Germinal center (tissue), 1 donor: ENCODE results near the gene PARP6.

ENCODE experiments used
- DNase-seq: peaks from one replicate; pipeline ENCODE4 v3.0.0; 2012; ENCODE audit warnings: mixed read lengths, low spot score

The PARP6 gene, protein sequence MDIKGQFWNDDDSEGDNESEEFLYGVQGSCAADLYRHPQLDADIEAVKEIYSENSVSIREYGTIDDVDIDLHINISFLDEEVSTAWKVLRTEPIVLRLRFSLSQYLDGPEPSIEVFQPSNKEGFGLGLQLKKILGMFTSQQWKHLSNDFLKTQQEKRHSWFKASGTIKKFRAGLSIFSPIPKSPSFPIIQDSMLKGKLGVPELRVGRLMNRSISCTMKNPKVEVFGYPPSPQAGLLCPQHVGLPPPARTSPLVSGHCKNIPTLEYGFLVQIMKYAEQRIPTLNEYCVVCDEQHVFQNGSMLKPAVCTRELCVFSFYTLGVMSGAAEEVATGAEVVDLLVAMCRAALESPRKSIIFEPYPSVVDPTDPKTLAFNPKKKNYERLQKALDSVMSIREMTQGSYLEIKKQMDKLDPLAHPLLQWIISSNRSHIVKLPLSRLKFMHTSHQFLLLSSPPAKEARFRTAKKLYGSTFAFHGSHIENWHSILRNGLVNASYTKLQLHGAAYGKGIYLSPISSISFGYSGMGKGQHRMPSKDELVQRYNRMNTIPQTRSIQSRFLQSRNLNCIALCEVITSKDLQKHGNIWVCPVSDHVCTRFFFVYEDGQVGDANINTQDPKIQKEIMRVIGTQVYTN

DNA sequence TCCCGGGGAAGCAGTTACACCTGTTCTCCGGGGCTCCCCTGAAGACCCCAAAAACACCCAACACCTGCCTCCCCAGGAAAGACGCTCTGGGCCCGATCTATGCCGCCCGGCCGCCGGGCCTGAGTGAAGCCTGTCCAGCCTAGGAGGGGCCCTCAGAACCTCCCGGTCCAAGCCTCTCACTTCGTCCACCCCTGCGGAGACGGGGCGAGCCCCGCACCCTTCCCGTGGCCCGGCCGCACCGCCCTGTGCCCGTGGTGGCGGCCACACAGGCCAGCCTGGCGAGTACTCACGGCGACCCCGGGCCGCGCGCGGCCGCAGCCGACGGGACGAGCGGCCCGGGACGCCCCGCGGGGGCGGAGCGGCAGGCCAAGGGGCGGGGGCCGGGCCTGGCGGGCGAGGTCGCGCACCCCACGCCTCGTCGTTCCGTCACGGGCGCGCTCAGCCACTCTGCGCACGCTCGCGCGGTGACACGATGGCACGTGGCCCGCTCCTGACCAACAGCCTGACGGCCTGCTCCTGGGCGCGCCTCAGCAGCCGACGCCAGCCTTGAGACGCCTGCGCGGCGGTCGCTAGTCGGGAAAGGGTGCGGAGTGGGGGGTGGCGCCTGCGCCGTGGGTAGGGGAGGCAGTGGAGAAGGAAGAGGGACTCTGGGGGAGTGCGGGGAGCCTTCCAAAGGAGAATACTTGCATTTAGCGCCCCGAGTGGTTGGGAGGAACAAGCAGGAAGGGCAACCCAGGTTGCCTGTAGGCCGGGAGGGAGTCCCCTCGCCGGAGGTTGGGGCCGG, at the start of gene PARP6:
Gene PARP6, minus strand, starts transcription at position 342 of the 784 bp plus-strand sequence. CDS start 5,077 bp downstream, outside the sequence.
- peak; percentile 98 for DNase-seq

DNA sequence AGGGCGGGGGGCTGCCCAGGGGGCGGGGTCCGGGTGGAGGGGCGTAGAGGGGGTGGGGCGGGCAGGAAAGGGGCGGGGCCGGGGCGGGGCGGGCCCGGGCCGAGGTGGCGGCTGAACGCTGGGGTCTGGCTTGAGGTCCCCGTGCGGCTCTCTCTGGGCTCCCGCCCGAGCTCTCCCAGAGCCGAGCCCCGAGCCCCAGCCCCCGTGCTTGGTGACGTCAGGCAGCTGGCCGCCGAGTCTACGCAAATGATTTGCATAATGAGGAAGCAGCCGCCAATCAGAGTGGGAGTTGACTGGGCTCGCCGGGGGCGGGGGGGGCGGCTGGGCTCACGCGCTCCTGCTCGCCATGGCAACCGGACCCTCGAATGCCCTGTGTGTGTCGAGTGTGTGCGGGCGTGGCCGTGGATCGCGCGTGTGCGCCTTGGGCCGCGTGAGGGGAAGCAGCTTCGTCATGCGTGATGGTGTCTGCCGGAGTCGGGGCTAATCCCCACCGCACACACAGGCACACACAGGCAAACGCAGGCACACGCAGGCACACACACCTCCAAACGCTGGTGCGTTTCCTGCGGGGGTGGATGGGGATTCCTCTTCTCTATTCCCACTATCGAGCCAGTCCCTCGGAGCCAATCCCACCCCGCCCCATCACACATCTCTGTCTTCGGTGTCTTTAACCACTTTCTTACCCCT, 47.8 kb upstream of the PARP6 start, which contains the start of gene CELF6:
Gene CELF6, minus strand, starts transcription at position 173 of the 687 bp plus-strand sequence. CDS start 283 bp downstream, outside the sequence.
- DNase-seq = peak; percentile 89

DNA sequence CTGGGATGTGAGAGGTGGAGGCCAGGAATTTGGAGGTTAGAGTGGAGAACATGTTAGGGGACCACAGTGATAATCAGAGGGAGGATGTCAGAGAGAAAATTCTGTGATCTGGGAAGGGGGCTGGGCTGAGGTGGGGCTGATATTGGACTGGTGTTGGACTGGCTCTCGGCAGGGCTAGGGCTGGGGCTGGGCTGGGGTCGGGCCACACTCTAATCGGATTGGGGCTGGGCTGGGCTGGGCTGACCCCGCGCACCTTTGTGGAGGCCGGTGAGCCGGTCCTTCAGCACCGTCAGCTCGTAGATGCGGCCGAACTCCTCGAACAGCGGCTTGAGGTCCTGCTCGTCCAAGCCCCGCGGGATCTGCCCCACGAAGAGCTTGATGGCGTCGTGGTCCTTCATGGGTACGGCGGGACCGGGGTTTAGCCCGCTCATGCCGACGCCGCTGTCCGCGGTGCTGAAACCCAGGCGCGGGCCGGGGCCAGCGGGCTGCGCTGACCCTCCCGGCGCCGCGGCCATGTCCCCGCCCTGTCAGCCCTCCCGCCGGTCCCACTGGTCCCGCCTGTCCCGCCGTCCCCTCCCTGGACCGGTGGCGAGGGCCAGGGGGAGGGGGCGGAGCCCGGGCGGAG, 47.1 kb upstream of the PARP6 start:
- peak; percentile 63 for DNase-seq

DNA sequence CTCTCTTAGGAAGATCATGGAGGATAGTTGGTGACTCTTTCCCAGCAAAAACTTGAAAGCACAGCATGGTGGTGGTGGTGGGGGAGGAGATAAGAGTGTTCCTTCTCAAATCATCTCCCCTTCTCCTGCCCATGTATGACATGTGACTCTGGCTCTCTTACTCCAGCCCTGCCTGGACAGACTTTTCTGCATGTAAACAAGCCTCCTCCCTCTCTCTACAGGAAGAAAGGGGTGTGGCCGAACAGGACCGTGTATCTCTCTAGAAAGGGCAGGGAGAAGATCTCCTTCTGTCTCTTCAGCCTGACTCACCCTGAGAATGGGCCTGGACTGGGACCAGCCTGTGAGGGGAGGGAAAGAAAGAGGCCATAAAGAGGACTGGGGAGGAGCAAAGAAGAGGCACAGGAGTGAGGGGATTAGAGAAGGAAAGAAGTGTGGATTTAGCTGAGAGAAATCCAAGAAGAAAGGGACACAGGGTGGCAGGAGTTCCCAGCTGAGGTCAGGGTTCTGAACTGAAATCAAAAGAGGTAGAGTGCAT, 46.1 kb upstream of the PARP6 start:
- no peak for DNase-seq

DNA sequence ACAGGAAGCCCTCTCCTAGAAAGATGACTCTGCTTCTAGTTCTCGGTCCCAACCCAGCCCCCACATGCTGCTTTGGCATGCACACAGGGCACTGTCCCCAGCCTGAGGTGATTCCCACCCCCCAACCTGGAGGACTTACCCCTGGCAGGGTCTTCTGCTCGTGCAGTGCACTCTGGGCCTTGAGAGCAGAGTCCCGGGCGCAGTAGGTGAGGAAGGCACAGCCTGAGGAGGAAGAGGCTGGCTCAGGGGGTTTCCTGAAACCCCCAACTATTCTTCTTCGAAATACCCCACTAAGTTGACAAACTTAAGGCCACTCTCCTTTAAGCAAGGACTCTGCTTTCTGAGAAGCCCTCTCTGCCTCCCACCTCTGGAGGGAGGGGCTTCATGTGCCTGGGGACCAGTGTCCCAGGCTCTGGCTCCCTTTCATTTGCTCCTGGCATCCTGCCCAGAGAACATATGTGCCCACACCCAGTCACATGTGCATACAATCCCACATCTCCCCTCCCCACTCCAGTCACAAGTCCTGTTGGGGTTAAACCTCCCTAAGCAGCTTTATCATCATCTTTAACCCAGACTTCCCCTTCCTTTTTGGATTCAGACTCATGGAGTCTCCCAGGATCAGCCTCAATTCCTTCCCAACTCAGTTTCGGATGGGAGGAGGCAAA, 43.5 kb upstream of the PARP6 start:
- DNase-seq = no peak

DNA sequence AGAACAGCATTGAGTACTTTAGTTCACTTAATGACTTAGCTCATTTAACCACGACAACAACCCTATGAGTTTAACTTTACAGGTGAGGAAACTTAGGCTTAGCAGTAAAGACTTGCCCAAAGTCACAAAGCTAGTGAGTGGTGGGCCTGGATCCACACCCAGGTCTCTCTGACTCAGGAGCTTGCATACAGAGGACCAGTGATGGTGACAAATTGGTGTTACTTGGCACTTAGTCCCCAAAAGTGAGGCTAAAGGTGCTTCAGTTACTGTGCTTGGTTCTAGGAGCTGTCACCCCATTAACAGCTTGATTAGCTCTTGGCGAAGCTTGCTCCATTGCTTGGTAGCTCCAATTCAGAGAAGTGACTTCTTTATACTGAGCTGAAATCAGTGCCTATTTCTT, 41.5 kb upstream of the PARP6 start:
- DNase-seq = no peak

DNA sequence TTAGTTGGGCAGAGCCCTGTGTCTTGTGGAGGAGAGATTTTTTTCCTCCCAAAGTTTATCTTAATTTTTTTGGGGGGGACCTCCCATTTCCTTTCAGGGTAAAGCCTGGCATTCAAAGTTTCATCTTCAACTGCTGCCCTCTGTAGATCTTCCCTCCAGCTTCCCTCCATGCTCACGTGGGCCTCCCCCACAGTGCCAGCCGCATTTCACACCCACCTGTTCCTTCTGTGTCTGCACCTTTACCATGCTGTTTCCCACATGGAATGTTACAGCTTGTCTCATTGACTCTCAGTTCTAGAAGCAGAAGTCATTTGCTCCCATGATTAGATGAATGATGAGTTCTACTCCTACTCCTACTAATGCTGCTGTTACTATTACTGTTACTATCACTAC, 41.1 kb upstream of the PARP6 start:
- DNase-seq = no peak

DNA sequence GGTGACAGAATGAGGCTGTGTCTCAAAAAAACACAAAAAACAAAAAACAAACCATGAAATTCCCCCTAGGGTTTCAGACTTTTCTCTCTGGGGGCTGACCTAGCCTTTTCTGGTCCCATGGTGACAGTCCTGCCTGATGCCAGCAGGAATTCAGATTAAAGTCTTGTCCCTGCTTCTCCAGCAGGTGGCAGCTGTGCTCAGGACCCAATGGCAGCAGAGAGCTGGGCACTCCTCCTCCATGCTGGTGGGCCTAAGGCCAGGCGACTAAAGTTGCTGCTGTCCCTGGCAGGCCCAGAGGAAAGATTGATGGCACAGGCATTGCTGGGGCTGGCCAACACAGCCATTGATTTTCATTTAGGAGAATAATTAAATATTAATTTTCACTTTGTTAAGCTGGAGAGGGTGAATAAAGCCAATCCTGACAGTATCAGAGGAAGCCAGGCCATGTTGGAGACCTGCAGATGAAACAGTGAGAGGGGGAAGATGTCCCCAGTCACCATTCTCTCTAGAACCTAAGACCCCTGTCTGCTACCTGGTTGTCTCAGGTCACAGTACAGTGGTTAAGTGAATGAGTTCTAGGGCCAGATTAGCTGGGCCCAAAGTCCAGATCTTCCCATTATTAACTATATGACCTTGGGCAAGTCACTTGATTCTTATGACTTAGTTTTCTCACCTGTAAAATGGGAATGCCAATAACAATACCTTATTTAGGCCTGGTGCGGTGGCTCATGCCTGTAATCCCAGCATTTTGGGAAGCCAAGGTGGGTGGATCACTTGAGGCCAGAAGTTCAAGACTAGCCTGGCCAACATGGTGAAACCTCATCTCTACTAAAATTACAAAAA, 40.5 kb upstream of the PARP6 start:
- peak; percentile 84 for DNase-seq

DNA sequence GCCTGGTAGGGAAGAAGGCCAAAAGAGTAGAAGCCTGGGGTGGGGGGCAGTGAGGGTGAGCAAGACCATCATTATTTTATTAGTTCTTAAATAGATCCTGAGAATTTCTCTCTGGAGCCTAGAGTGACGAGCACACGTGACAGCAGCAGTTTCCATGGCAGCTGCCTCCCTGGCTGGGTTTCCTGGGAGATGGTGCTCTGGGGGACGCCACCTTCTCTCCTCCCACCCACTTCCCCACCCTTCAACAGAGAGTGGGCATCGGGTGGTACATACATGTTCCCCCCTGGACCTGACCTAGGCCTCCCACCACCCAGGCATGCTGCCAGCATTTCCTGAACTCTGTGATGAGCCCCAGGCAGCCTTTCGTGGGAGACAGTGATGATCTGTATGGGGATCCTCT, 34.7 kb upstream of the PARP6 start:
- no peak for DNase-seq

DNA sequence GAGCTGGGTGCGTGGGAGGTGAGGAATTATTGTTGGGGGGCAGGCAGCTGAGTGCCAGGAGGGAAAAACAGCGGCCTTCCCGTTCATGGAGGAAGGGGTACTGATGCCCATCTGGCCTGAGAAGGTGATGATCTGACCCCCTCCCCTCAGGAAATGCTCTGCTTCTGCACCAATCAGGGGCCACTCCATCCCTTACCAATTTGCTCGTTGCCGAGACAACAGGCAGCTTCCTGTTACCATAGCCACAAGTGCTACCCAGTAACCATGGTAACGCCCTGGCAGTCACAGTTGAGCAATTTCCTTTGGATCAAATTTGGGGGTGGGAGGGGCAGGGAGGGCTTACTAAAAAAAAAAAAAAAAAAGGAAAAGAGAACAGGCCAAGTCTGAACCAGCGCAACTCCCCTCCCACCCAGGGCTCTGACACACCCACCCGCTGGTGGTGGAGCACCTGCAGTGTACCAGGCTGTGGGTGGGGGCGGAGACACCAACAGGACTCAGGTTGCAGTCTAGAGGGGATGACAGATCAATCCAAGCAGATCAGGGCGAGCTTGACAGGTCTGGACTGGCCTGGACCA, 33.9 kb upstream of the PARP6 start:
- DNase-seq = no peak

DNA sequence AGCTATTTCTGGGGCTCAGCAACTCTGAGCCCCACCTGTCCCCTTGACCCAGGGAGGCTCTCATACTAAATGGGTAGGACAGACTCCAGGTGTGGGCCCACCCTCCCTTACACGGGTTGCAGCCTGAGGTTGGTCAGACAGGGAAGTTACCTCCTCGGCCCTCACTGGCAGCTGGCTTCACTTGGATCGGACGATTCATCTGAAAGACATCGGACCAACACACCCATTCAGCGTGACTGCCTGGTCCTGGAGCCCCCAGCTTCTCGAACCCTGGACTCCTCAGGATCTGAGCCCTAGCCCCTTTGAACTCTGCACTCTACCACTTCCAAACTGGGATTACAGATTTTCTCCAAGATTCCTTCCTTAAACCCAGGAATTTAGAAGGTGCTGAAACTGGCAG, 32.2 kb upstream of the PARP6 start:
- no peak for DNase-seq

DNA sequence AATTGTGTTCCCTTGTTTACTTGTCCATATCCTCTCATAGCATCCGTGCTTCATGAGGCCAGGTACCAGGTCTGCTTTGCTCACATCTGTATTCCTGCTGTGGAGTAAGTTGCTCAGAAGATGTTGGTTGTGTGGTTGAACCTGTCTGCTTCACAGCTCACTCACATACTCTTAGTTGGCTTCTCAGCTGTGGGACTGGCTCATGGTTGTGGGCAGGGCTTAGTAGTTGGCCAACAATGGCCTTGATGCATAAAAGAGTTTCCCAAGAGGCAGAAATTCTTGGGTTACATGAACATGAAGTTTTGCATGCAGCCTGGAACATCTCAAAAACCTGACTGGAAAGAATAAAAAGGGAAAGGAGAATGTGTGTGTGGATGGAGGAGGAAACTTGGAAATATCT, 30.6 kb upstream of the PARP6 start:
- DNase-seq = no peak

DNA sequence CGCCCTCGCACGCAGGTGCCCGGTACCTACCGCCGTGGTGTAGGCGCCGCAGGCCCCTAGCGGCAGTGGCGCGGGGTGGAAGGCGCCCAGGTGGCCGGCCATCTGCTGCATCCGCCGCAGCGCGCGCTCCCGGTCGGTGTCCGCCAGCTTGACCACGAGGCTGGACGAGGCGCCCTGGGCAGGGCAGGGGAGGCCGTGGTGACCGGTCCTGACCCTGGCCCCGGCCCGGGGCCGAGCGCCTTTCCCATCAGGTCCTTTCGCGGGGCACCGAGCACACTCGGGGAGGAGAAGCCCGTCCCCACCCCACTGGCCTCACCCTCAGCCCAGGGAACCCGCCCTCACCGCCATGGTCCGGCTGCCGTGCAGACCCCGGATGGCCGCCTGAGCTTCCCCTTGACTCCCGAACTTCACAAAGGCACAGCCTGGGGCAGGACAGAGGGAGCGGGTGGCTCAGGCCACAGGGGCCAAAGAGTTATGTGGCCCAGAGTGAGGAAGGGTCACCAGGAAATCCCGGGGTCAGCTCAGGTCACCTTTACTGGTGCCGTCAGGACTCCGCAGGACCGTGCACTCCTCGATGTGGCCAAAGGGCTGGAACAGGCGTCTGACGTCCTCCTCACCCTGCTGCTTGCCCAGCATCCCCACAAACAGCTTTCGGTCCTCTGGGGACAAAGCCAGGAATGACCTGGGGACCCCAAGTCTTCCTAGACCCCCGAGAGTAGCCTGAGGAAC, 17.4 kb upstream of the PARP6 start:
- DNase-seq = no peak

DNA sequence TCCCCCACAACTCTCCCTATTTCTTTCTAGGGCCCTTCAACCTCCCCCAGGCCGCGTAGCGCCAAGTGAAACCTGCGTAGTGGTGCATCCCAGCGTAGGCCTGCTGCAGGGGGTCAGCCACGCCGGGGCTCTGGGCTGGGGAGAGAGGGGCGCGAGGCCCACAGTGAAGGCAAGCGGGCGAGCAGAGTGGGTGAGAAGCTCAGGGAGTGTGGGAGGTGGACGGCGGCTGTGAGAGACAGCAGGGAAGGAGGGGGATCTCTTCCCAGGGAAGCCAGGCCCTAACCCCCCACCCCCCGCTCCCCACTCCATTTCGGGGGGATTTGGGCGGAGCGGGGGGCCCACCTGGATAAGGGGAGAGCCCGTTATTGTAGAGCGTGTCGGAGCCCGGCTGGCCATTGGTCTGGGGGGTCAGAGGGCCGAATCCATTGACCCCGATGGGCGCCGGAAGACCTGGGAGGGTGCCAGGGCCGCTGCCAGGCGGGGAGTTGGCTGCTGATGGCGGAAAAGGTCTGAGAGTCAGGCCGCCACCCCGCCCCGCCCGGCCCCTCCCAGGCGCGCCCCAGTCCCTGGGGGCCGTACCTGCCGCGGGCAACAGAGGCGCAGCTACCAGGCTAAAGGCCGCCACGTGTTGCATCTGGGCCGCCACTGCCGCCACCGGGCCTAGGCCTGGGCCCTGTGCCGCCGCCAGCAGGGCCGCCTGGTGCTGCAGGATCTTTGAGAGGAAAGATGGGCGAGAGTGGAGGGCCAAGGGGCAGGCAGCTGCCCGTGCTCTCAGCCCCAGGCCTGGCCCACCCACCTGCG, 16.6 kb upstream of the PARP6 start:
- no peak for DNase-seq

DNA sequence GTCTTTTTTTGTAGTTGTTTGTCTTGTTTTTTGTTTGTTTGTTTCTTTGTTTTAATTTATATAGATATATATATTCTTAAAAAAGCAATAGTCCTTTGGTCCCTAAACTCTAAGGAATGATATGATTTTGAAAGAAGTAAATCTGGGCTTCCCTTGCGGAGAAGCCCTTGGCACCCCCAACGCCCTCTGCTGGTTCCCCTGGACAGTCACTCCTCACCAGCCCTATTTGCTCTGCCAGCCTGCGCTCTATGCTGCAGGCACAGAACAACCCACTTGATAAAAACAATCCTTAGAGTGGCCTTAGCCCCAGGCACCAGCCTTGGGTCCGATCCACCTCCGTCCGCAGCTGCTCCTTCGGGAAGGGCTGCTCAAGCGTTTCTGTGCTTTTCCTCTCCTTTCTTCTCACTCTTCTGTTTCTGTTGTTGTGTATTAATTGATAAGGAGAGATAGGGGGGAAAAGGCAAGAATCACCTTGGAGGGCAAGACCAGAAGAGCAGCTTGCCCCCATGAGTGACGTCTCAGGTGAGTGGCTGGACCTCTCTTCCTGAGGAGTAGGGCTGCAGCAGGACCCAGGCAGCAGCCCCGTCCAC, 13.7 kb upstream of the PARP6 start:
- DNase-seq = peak; percentile 55

DNA sequence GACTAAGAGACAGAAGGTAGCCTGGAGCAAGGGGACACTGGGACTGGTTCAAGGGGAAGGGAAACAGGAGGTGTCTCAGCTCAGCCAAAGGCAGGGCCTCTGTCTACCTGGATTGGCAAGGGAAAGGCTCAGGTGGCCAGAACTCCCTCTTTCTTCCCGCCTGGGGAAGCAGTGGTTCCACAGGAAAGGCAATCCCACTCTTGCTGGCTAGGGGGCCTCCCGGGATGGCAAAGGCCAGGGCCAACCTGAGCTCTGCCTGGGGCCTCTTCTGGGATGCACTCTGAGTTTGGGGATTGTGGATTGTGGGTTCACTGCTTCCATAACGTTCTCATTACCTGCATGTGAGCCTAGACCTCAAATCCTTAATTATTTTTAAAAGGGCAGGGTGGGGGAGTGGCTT, 13.0 kb upstream of the PARP6 start:
- no peak for DNase-seq

DNA sequence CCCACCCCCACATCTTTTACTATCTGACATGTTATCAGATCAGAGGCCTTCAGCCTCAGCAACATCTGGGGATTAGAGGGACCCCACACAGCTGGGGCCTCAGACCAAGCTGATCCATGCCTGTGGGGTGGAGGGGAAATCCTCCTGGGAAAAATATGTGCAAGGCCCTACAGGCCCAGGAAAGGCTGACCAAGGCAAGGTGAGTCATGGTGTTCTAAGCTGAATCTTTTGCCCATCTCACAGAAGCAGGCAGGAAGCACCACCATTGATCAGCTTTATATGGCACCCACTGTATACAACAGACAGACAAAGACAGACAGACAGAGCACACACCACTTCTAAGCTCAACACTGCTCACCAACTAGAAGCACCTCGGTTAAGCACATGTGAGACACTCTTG, 12.4 kb upstream of the PARP6 start:
- DNase-seq = no peak

DNA sequence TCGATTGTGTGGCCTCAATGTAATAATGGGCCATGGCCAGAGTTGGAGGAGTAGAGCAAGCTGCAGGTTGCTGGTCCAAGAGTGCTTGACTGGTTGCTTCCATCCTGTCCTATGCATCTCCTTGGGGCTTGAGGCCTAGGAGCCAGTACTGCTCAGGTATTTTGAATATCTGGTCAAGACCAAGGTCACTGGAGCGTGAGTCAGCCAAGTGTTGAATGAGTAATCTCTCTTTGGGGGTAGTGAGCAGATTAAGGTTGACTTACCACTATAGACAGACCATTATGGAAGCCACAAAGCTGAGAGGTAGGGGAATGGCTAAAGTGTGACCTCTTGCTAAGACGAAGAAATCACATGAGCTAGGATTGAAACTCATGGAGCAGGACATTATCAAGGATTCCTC, 9.4 kb upstream of the PARP6 start:
- no peak for DNase-seq
